ENCODE data around the gene CDKL5. TPM values are rescaled to one million over a fixed set of nuclear protein-coding genes. Genes with fewer than 3 reads are reported as not detected.

Gene CDKL5
- total and polyA plus RNA-seq, 2 donors (not counting 1 experiment from before 2014, with no cell fraction given): 0.72 to 4.6 TPM

GRCh38 chrX:18638398-18638797 is 213.0 kb downstream of the CDKL5 start:
- Mint-ChIP-seq H3K9me3 (ENCODE audit: insufficient read depth) (no peaks in the 10 kb centered on the region), H3K27ac (no peak overlapping the region), H3K27me3 (no peaks in the 10 kb centered on the region), H3K4me3 (no peak overlapping the region), H3K4me1 (no peaks in the 10 kb centered on the region)
- H3K27ac ChIP-seq (ENCODE audit: low read length in 2 of 2): no peak overlapping the region
- DNase-seq (no peak), ATAC-seq (ENCODE audit: low read depth) (no peak)
- no peak overlapping the region for H3K4me3 ChIP-seq (ENCODE audit: control extremely low read depth in 1 of 5, extremely low read depth in 1 of 5, insufficient read depth in 1 of 5, low read depth in 2 of 5, low read length in 4 of 5)
- no peak overlapping the region for H2AFZ ChIP-seq (ENCODE audit: insufficient read depth, low read depth, low read length, poor library complexity, severe bottlenecking)
- H3K4me1 ChIP-seq (ENCODE audit: control insufficient read depth in 2 of 2, insufficient read depth in 2 of 2, low read length in 2 of 2): no peaks in the 10 kb centered on the region
- CTCF ChIA-PET: no interaction called here
- H4K20me1 ChIP-seq (ENCODE audit: control insufficient read depth, insufficient read depth, low read length, poor library complexity, severe bottlenecking): no peaks in the 10 kb centered on the region
- TF ChIP-seq CTCF (IDR thresholded peaks at IDR 0.05) (no peak), EZH2 (IDR thresholded peaks at IDR 0.05; ENCODE audit: borderline replicate concordance, insufficient read depth, low read depth, low read length, poor library complexity, severe bottlenecking) (no peak)
- intact Hi-C loops (cut with micrococcal nuclease): no loop called here
- no peak overlapping the region for H3K4me2 ChIP-seq (replicated peaks; ENCODE audit: low read depth, low read length, poor library complexity, severe bottlenecking)
- POLR2A ChIA-PET: no interaction called here
- no peaks in the 10 kb centered on the region for H3K36me3 ChIP-seq (replicated peaks in 1 of 2; ENCODE audit: control extremely low read depth in 1 of 2, control insufficient read depth in 1 of 2, extremely low read depth in 1 of 2, insufficient read depth in 2 of 2, low read length in 1 of 2)
- no peaks in the 10 kb centered on the region for H3K9me3 ChIP-seq (ENCODE audit: control extremely low read depth in 1 of 3, control insufficient read depth in 2 of 3, insufficient read depth in 1 of 3, low read length in 2 of 3)
- no peaks in the 10 kb centered on the region for H3K79me2 ChIP-seq (ENCODE audit: control insufficient read depth, insufficient read depth, low read length)
- no CpG with 5 or more reads among the region's 2 CpGs for WGBS (ENCODE audit: insufficient coverage)
- no peak overlapping the region for H3K9ac ChIP-seq (ENCODE audit: low read length)
- H3K27me3 ChIP-seq (replicated peaks in 1 of 4; ENCODE audit: control extremely low read depth in 1 of 4, control insufficient read depth in 3 of 4, insufficient read depth in 4 of 4, low read length in 3 of 4): no peaks in the 10 kb centered on the region

GRCh38 chrX:18639280-18639679 is 213.9 kb downstream of the CDKL5 start:
- no peaks in the 10 kb centered on the region for H3K9me3 Mint-ChIP-seq (ENCODE audit: insufficient read depth)
- no peaks in the 10 kb centered on the region for H3K4me1 Mint-ChIP-seq
- intact Hi-C loops (cut with micrococcal nuclease): no loop called here
- TF ChIP-seq EZH2 (IDR thresholded peaks at IDR 0.05; ENCODE audit: borderline replicate concordance, insufficient read depth, low read depth, low read length, poor library complexity, severe bottlenecking) (no peak), CTCF (IDR thresholded peaks at IDR 0.05) (no peak)
- DNase-seq (no peak), ATAC-seq (ENCODE audit: low read depth) (no peak)
- no peaks in the 10 kb centered on the region for H3K27me3 ChIP-seq (replicated peaks in 1 of 4; ENCODE audit: control extremely low read depth in 1 of 4, control insufficient read depth in 3 of 4, insufficient read depth in 4 of 4, low read length in 3 of 4)
- H3K4me2 ChIP-seq (replicated peaks; ENCODE audit: low read depth, low read length, poor library complexity, severe bottlenecking): no peak overlapping the region
- POLR2A ChIA-PET: no interaction called here
- CTCF ChIA-PET: no interaction called here
- no peaks in the 10 kb centered on the region for H4K20me1 ChIP-seq (ENCODE audit: control insufficient read depth, insufficient read depth, low read length, poor library complexity, severe bottlenecking)
- H3K27ac ChIP-seq (ENCODE audit: low read length in 2 of 2): no peak overlapping the region
- no peaks in the 10 kb centered on the region for H3K36me3 ChIP-seq (replicated peaks in 1 of 2; ENCODE audit: control extremely low read depth in 1 of 2, control insufficient read depth in 1 of 2, extremely low read depth in 1 of 2, insufficient read depth in 2 of 2, low read length in 1 of 2)
- no peak overlapping the region for H3K27ac Mint-ChIP-seq
- no peaks in the 10 kb centered on the region for H3K79me2 ChIP-seq (ENCODE audit: control insufficient read depth, insufficient read depth, low read length)
- no peaks in the 10 kb centered on the region for H3K9me3 ChIP-seq (ENCODE audit: control extremely low read depth in 1 of 3, control insufficient read depth in 2 of 3, insufficient read depth in 1 of 3, low read length in 2 of 3)
- WGBS (ENCODE audit: insufficient coverage): no CpG with 5 or more reads among the region's 2 CpGs
- H3K4me1 ChIP-seq (ENCODE audit: control insufficient read depth in 2 of 2, insufficient read depth in 2 of 2, low read length in 2 of 2): no peaks in the 10 kb centered on the region
- no peaks in the 10 kb centered on the region for H3K27me3 Mint-ChIP-seq
- no peak overlapping the region for H3K9ac ChIP-seq (ENCODE audit: low read length)
- H3K4me3 ChIP-seq (ENCODE audit: control extremely low read depth in 1 of 5, extremely low read depth in 1 of 5, insufficient read depth in 1 of 5, low read depth in 2 of 5, low read length in 4 of 5): no peak overlapping the region
- H2AFZ ChIP-seq (ENCODE audit: insufficient read depth, low read depth, low read length, poor library complexity, severe bottlenecking): no peak overlapping the region
- H3K4me3 Mint-ChIP-seq: no peak overlapping the region

Data from B cell (primary cell).